T-cell (primary cell): ENCODE results near the gene NACA. TPM values are rescaled to one million over a fixed set of nuclear protein-coding genes. Genes with fewer than 3 reads are reported as not detected.
A peak's percentile ranks its signal among the peaks of the same experiment; 100 is the strongest.

Source experiments
- ATAC-seq, 4 experiments: fragments of 200-7000 bp in 3 of 4; fragments of 150-1000 bp in 1 of 4; cut with Tn5 transposase; replicated peaks in 1 of 4; 1 replicate in 3 of 4; 2 replicates in 1 of 4; pipeline ENCODE4 v1.10.0; 2021; ENCODE audit warnings: moderate library complexity in 3 of 4, mild to moderate bottlenecking in 2 of 4, moderate number of reproducible peaks in 1 of 4
- CTCF ChIA-PET, 2 donors: fragments of 300-600 bp; sonication (Branson Sonifier 250); formaldehyde crosslinking; loops; one replicate each; lab custom pipeline; 2022; ENCODE audit warnings: antibody characterized with exemption in 2 of 2; lab: Charles Lee
- POLR2A ChIA-PET, 2 donors: fragments of 300-600 bp; sonication (Branson Sonifier 250); formaldehyde crosslinking; loops; one replicate each; lab custom pipeline; 2022; ENCODE audit warnings: antibody characterized with exemption in 2 of 2; lab: Charles Lee
- DNase-seq, 35 experiments: peaks; one replicate each; pipeline versions ENCODE4 v3.0.0 to v3.0.0-alpha.2; 2013 to 2023
- H3K27ac ChIP-seq: one replicate; pipeline ENCODE4 v1.5.1; 2013; ENCODE audit warnings: low read length
- H3K27me3 ChIP-seq, 2 experiments: replicated peaks in 1 of 2; 1 replicate in 1 of 2; 2 replicates in 1 of 2; pipeline versions ENCODE4 v1.6.1 to v1.7.0; 2013; ENCODE audit warnings: low read length in 1 of 2, mixed read lengths in 1 of 2; ENCODE audit not compliant: control insufficient read depth in 2 of 2, insufficient read depth in 2 of 2; ENCODE audit errors: extremely low read depth in 1 of 2
- H3K36me3 ChIP-seq, 2 donors: 1 replicate in 1 of 2; 2 replicates in 1 of 2; pipeline versions ENCODE4 v1.6.1 to v1.7.0; 2013; ENCODE audit warnings: low read length in 1 of 2; ENCODE audit not compliant: control insufficient read depth in 2 of 2, insufficient read depth in 1 of 2; ENCODE audit errors: extremely low read depth in 1 of 2
- H3K4me1 ChIP-seq, 2 experiments: 1 replicate in 1 of 2; 2 replicates in 1 of 2; pipeline versions ENCODE4 v1.6.1 to v1.7.0; 2013; ENCODE audit warnings: low read length in 2 of 2, mixed read lengths in 1 of 2; ENCODE audit not compliant: insufficient read depth in 2 of 2, control insufficient read depth in 1 of 2; ENCODE audit errors: extremely low read depth in 1 of 2
- H3K4me3 ChIP-seq, 2 donors: 1 replicate in 1 of 2; 2 replicates in 1 of 2; pipeline versions ENCODE4 v1.5.1 to v1.7.0; 2013; ENCODE audit warnings: mild to moderate bottlenecking in 2 of 2, low read length in 1 of 2, moderate library complexity in 1 of 2; ENCODE audit not compliant: control insufficient read depth in 1 of 2; ENCODE audit errors: extremely low read depth in 1 of 2
- H3K9me3 ChIP-seq: 2 replicates; pipeline ENCODE4 v1.7.0; 2013
- H3K27ac Mint-ChIP-seq, 2 donors: one replicate each; pipeline ENCODE4 v1.8.0; 2020 to 2021; ENCODE audit warnings: mild to moderate bottlenecking in 2 of 2, mixed read lengths in 2 of 2
- H3K27me3 Mint-ChIP-seq, 2 donors: one replicate each; pipeline ENCODE4 v1.8.0; 2021 to 2022; ENCODE audit warnings: mixed read lengths in 2 of 2
- H3K36me3 Mint-ChIP-seq: one replicate; pipeline ENCODE4 v1.8.0; 2021; ENCODE audit warnings: mixed read lengths
- H3K4me1 Mint-ChIP-seq, 3 donors: one replicate each; pipeline ENCODE4 v1.8.0; 2020 to 2022; ENCODE audit warnings: mixed read lengths in 3 of 3, mild to moderate bottlenecking in 1 of 3
- H3K4me3 Mint-ChIP-seq, 3 donors: one replicate each; pipeline ENCODE4 v1.8.0; 2020 to 2022; ENCODE audit warnings: mild to moderate bottlenecking in 3 of 3, mixed read lengths in 3 of 3, moderate library complexity in 3 of 3
- H3K9me3 Mint-ChIP-seq, 3 donors: one replicate each; pipeline ENCODE4 v1.8.0; 2020 to 2022; ENCODE audit warnings: mixed read lengths in 3 of 3
- WGBS: methylation state at CpG from one replicate; pipeline ENCODE4 v1.1.5; 2013; ENCODE audit warnings: missing lambda C conversion rate; ENCODE audit not compliant: insufficient coverage; 5-methylcytosine and 5-hydroxymethylcytosine counted together
- total RNA-seq, 35 experiments: library from RNA in 6 of 35; stranded (reverse) in 6 of 35; fragments of 120-200 nt in 1 of 35; gene quantifications; one replicate each; pipeline versions ENCODE4 v1.2.1 to v1.2.4 and lab custom pipeline; 2013 to 2026

Gene NACA
- total RNA-seq, 5 donors from 2014 or later (not counting 1 experiment from before 2014, with no cell fraction given) = 1,098 to 1,258 (median 1,167) TPM

GRCh38 chr12:56682323-56682722, 42.8 kb downstream of the NACA start:
- H3K4me3 ChIP-seq = no peak overlapping the region
- Mint-ChIP-seq H3K4me3 (peak overlapping the region; percentile 52 to 99 (median 58)), H3K27ac (peak overlapping the region; percentile 52 to 76), H3K4me1 (peaks cover 63 to 77% (median 69%) of the 10 kb centered on the region in 3 donors), H3K36me3 (peaks cover 17% of the 10 kb centered on the region), H3K9me3 (no peaks in the 10 kb centered on the region), H3K27me3 (no peaks in the 10 kb centered on the region)
- ChIA-PET POLR2A (interaction anchor here (0.6 to 0.7 kb wide), 3 partner anchors 61 to 63 kb away, joined by 3 to 9 read pairs (median 4); no protein-coding TSS in a partner anchor), CTCF (interaction anchor here in 1 of 2 donors (0.9 kb wide), 1 partner anchor 46 kb away, joined by 3 read pairs; no protein-coding TSS in a partner anchor)
- no peak for ATAC-seq
- H3K4me1 ChIP-seq = peaks cover 9 to 74% of the 10 kb centered on the region in 2 experiments
- 93% methylated on average over 2 of the region's 6 CpGs for WGBS
- H3K27me3 ChIP-seq = no peaks in the 10 kb centered on the region
- DNase-seq = no peak
- H3K27ac ChIP-seq = peak overlapping the region; percentile 91
- peaks cover 2 to 13% of the 10 kb centered on the region in 2 donors for H3K36me3 ChIP-seq
- H3K9me3 ChIP-seq = no peaks in the 10 kb centered on the region

GRCh38 chr12:56679883-56680575, 45.1 kb downstream of the NACA start:
- ChIA-PET CTCF (interaction anchor here in 1 of 2 donors (0.5 kb wide), 2 partner anchors 10 to 52 kb away, joined by 3 to 5 read pairs; no protein-coding TSS in a partner anchor), POLR2A (interaction anchor here (0.6 to 0.7 kb wide), 6 partner anchors 7 to 706 kb away, joined by 3 to 13 read pairs (median 4); partner anchors contain the start of genes PTGES3 (in 1 of the 2) and RAB5B (in 1 of the 2))
- H3K9me3 Mint-ChIP-seq = no peaks in the 10 kb centered on the region
- peaks cover 22% of the 10 kb centered on the region for H3K36me3 Mint-ChIP-seq
- peaks cover 2 to 13% of the 10 kb centered on the region in 2 donors for H3K36me3 ChIP-seq
- DNase-seq = no peak
- H3K9me3 ChIP-seq = no peaks in the 10 kb centered on the region
- peaks cover 61 to 83% (median 81%) of the 10 kb centered on the region in 3 donors for H3K4me1 Mint-ChIP-seq
- peaks cover 15 to 74% of the 10 kb centered on the region in 2 experiments for H3K4me1 ChIP-seq
- H3K27me3 Mint-ChIP-seq = no peaks in the 10 kb centered on the region
- H3K27ac ChIP-seq = peak overlapping the region; percentile 23
- H3K27ac Mint-ChIP-seq = peak overlapping the region; percentile 11 to 63
- H3K4me3 ChIP-seq = no peak overlapping the region
- peak overlapping the region in 2 of 3 donors; percentile 31 to 46 for H3K4me3 Mint-ChIP-seq
- no peaks in the 10 kb centered on the region for H3K27me3 ChIP-seq
- no peak for ATAC-seq
- 100% methylated on average over 2 of the region's 13 CpGs for WGBS

- Mint-ChIP-seq H3K9me3 (no peaks in the 10 kb centered on the region), H3K36me3 (peaks cover 14% of the 10 kb centered on the region), H3K4me3 (peak overlapping the region in 1 of 3 donors; percentile 46), H3K4me1 (peaks cover 54 to 78% (median 77%) of the 10 kb centered on the region in 3 donors), H3K27me3 (no peaks in the 10 kb centered on the region), H3K27ac (peak overlapping the region; percentile 36 to 55)
- H3K27ac ChIP-seq = no peak overlapping the region
- no peaks in the 10 kb centered on the region for H3K9me3 ChIP-seq
- H3K27me3 ChIP-seq = no peaks in the 10 kb centered on the region
- H3K4me3 ChIP-seq = no peak overlapping the region
- 100% methylated on average over 2 of the region's 2 CpGs for WGBS
- ChIA-PET POLR2A (no interaction called here), CTCF (interaction anchor here (0.5 to 0.7 kb wide), 3 partner anchors 23 to 63 kb away, joined by 3 to 5 read pairs (median 3); no protein-coding TSS in a partner anchor)
- H3K4me1 ChIP-seq = peaks cover 5 to 70% of the 10 kb centered on the region in 2 experiments
- DNase-seq (no peak), ATAC-seq (no peak)
- H3K36me3 ChIP-seq = peaks cover 2 to 16% of the 10 kb centered on the region in 2 donors
These were observed 46.2 kb downstream of the NACA start for GRCh38 chr12:56678852-56679251.

- H3K4me3 Mint-ChIP-seq = peak overlapping the region in 1 of 3 donors; percentile 53
- no peak for DNase-seq
- Histone ChIP-seq H3K9me3 (no peaks in the 10 kb centered on the region), H3K27me3 (no peaks in the 10 kb centered on the region), H3K4me1 (peaks cover 9 to 66% of the 10 kb centered on the region in 2 experiments), H3K4me3 (no peak overlapping the region), H3K27ac (peak overlapping the region; percentile 24), H3K36me3 (peaks cover 0 to 17% of the 10 kb centered on the region in 2 donors)
- H3K36me3 Mint-ChIP-seq = peaks cover 17% of the 10 kb centered on the region
- no CpG with 5 or more reads among the region's 1 CpG for WGBS
- ChIA-PET CTCF (interaction anchor here in 1 of 2 donors (0.7 to 1.0 kb wide), 3 partner anchors 14 to 500 kb away, joined by 5 to 7 read pairs (median 6); no protein-coding TSS in a partner anchor), POLR2A (interaction anchor here (0.6 kb wide), 3 partner anchors 16 to 433 kb away, joined by 3 read pairs; partner anchors contain the start of gene STAT6 (in 1 of the 2))
- H3K27me3 Mint-ChIP-seq = no peaks in the 10 kb centered on the region
- no peaks in the 10 kb centered on the region for H3K9me3 Mint-ChIP-seq
- ATAC-seq = peak in 1 of 4 experiments; percentile 7
- H3K27ac Mint-ChIP-seq = peak overlapping the region; percentile 20 to 54
- H3K4me1 Mint-ChIP-seq = peaks cover 58 to 80% (median 79%) of the 10 kb centered on the region in 3 donors
These were observed 47.4 kb downstream of the NACA start for GRCh38 chr12:56677680-56678079.

- CTCF ChIA-PET = interaction anchor here (0.6 to 1.0 kb wide), 6 partner anchors 8 to 500 kb away, joined by 3 to 7 read pairs (median 6); no protein-coding TSS in a partner anchor
- H3K27me3 Mint-ChIP-seq = no peaks in the 10 kb centered on the region
- peak in 1 of 35 experiments; percentile 27 for DNase-seq
These were observed 48.1 kb downstream of the NACA start for GRCh38 chr12:56676851-56677580.

More at GRCh38 chr12:56676851-56677580, 48.1 kb downstream of the NACA start:
- Histone ChIP-seq H3K27me3 (no peaks in the 10 kb centered on the region), H3K4me3 (no peak overlapping the region), H3K9me3 (no peaks in the 10 kb centered on the region), H3K27ac (no peak overlapping the region), H3K36me3 (peaks cover 0 to 21% of the 10 kb centered on the region in 2 donors), H3K4me1 (peaks cover 9 to 59% of the 10 kb centered on the region in 2 experiments)
- WGBS = 70% methylated on average over 3 of the region's 11 CpGs
- peaks cover 24% of the 10 kb centered on the region for H3K36me3 Mint-ChIP-seq
- H3K27ac Mint-ChIP-seq = no peak overlapping the region
- peak overlapping the region in 2 of 3 donors; percentile 9 to 53 for H3K4me3 Mint-ChIP-seq
- H3K9me3 Mint-ChIP-seq = no peaks in the 10 kb centered on the region
- POLR2A ChIA-PET = interaction anchor here (0.6 to 1.0 kb wide), 7 partner anchors 9 to 434 kb away, joined by 3 to 4 read pairs (median 3); partner anchors contain the start of gene STAT6 (in 1 of the 2)
- H3K4me1 Mint-ChIP-seq = peaks cover 58 to 80% (median 80%) of the 10 kb centered on the region in 3 donors
- peak in 2 of 4 experiments; percentile 27 to 63 for ATAC-seq
